PFSK-1 (cell line): ENCODE results near the gene KCNMB1.

ENCODE experiments used
- FOXP2 ChIP-seq: optimal IDR thresholded peaks from 2 replicates; pipeline ENCODE3; 2011; ENCODE audit warnings: borderline replicate concordance, control low read depth, inconsistent platforms; ENCODE audit not compliant: insufficient read depth; ENCODE audit errors: extremely low read length, extremely low read depth
- TAF1 ChIP-seq: IDR thresholded peaks from 2 replicates; pipeline ENCODE4 v1.6.1; 2012; ENCODE audit warnings: low read length, control low read depth, borderline replicate concordance; ENCODE audit not compliant: insufficient read depth

GRCh38 chr5:170407062-170407461 lies 17.9 kb upstream of the KCNMB1 start:
- TF ChIP-seq TAF1 (no peak), FOXP2 (no peak)
